DMS53 treated with DMSO at 0.1 percent for 48 hours (cell line): ENCODE results near the gene OR12D2.
"Not testable (repeated sequence)": the region's sequence is repeated elsewhere in the genome, so short reads cannot be mapped to it uniquely, and the experiment has no call there.

Source experiments
- DNase-seq: peaks from one replicate; lab custom pipeline; 2025; ENCODE audit not compliant: unreplicated experiment; lab: John Stamatoyannopoulos, UW

The OR12D2 gene

DNA sequence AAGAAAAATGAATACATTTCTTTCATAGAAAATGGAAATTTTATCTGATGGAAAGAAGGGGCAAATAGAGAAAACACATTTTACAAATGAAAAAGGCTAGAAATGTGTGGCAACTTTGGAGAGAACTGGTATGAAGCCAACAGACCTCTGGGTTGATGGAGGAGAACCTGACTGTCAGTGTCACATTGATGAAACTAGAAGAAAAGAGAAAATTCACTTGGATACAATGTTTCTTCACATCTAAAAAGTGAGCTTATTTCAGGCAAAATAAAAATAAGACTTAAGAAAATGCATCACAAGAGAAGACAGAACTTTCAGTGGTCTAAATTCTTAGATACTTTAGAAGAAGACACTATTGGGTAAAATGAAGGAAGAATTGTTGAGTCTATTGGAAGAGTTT, at the start of gene OR12D2:
OR12D2 (plus strand) TSS at position 301 of the 400 bp plus-strand sequence. CDS start 1,069 bp downstream, outside the sequence.
- DNase-seq: no peak

DNA sequence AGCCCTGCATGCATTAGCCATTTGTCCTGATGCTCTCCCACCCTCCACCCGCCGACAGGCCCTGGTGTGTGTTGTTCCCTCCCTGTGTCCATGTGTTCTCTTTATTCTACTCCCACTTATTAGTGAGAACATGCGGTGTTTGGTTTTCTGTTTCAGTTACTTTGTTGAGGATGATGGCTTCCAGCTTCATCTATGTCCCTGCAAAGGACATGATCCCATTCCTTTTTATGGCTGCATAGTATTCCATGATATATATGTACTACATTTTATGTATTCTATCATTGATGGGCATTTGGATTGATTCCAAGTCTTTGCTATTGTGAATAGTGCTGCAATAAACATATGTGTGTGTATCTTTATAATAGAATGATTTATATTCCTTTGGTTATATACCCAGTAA, 46.1 kb upstream of the OR12D2 start:
- DNase-seq: not testable (repeated sequence)

- no peak for DNase-seq
Measured at GRCh38 chr6:29354980-29355379, 40.5 kb upstream of the OR12D2 start.

GRCh38 chr6:29355603-29356002, 39.8 kb upstream of the OR12D2 start:
- no peak for DNase-seq

- DNase-seq: no peak
Measured at GRCh38 chr6:29368765-29369164, 26.7 kb upstream of the OR12D2 start, which contains the start of gene OR5V1. OR5V1 (minus strand) TSS chr6:29368865; CDS start chr6:29356195, 12,670 bp downstream.

DNA sequence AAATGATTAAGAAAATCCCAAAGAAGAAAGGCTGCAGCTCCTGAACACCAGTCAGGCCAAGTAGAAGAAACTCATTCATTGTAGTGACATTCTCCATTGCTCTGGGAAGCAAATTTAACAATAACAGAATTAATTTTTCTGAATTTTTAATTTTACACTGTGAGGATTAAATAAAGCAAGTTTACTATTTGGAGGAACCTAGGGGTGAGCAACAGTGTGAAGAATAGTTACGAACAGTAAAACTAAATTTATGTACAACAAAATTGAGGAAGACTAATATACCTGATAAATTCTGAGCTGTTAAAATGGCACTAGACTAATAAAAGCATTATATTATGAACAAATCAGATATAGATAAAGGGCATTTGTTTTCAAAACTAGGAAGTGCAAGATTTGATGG, 20.2 kb upstream of the OR12D2 start, which contains the start of gene OR12D3:
OR12D3 (minus strand) TSS at position 101 of the 400 bp plus-strand sequence; CDS start at position 97, 4 bp downstream.
- DNase-seq: no peak

DNA sequence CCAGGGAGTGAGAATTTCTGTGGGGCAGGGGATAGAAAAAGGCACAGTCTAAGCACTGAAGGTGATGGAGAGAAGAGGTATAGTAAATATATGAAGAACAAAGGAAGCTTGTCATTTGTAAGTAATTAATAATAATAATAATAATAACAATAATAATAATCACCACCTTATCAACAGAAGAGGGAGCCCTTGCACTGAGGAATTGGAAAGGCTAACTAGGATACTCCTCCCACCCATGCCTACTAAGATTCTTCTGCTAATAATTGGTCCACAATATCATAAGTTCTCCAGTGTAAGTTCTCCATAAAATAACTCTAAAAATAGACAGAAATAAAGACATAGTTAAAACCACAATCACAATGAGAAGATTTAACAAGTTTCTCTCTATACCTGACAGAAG, 19.4 kb upstream of the OR12D2 start:
- DNase-seq: no peak

DNA sequence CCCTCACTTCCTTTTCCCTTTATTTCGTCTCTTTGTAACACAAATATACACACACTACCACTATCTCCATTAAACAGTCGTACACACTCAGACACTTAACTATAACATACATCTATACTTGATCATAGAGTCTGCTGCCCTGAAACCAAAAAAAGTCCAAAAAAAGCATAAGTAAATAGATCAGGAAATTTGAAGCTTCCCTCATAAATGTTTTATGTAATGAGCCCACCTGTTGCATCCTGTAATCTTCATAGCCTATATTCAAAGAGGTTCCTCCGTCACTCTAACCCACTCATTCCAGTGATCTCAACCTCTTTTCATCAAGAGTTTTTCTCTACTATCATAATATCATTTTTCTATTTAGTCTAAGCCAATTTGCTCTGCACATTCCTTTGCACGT, 6.9 kb upstream of the OR12D2 start:
- DNase-seq: no peak

GRCh38 chr6:29399525-29399924, 4.1 kb downstream of the OR12D2 start:
- no peak for DNase-seq

GRCh38 chr6:29403801-29404200, 8.4 kb downstream of the OR12D2 start:
- no peak for DNase-seq

GRCh38 chr6:29414588-29414987, 19.2 kb downstream of the OR12D2 start, which contains the start of gene OR12D1:
OR12D1 (plus strand) TSS chr6:29414928.
- DNase-seq: peak; percentile 4

- no peak for DNase-seq
Measured at GRCh38 chr6:29419516-29419915, 24.1 kb downstream of the OR12D2 start.

DNA sequence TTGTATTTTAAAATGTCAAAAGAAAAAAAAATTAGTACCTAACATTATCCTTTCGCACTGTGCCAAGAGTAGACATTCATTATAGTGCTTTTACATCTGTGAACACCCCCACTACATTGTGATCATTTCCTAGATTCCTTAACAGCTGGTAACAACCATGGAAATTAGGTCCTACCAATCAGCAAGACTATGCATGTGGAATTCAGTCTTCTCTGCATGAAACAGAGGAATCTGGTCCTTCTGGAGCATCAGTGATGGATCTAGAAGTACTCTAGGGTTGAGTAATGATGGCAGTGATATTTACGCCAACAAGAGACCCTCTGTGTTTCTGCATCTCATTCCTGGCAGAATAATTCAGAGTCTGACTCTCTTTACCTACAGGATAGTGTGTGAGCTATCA, 28.7 kb downstream of the OR12D2 start:
- DNase-seq: no peak

DNA sequence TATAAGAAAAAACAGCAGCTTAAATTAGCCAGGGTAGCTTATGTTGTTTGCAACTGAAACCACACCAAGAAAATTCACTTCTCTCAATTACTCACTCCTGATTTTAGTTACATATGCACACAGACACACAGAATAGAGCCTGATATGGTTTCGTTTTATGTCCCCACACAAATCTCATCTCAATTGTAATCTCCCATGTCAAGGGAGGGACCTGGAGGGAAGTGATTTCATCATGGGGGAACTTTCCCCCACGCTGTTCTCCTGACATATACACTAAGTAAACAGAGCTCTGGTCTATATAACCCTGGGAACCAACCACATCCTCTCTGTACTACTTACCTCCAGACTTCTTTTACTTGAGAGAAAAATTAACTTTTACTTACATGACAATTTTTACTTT, 29.1 kb downstream of the OR12D2 start:
- DNase-seq: no peak

GRCh38 chr6:29425075-29425474, 29.6 kb downstream of the OR12D2 start:
- no peak for DNase-seq

GRCh38 chr6:29426654-29427053, 31.2 kb downstream of the OR12D2 start:
- DNase-seq: no peak

- DNase-seq: not testable (repeated sequence)
Measured at GRCh38 chr6:29436730-29437129, 41.3 kb downstream of the OR12D2 start.

DNA sequence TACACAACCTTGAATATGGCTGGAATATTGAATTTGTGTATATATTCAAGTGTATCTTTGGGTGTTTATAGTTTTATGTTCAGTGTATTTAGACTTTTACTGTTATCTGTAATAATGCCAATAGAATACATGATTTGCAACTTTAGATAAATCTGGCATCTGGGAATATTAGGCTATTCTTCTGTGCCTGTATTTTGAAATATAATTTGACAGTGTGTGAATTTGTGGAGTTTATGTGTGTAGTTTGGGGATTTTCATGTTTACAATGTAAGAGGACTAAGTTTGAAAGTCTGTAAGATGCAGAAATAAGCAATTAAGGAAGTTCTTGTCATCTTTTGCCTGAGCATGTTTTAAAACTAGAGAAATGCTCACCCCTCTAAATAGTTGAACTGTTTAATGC, 43.6 kb downstream of the OR12D2 start, which contains the start of gene OR10C1:
OR10C1 (plus strand) TSS at position 301 of the 400 bp plus-strand sequence. CDS start 710 bp downstream, outside the sequence.
- no peak for DNase-seq

- DNase-seq: no peak
Measured at GRCh38 chr6:29442719-29443118, 47.3 kb downstream of the OR12D2 start.

GRCh38 chr6:29444031-29444430, 48.6 kb downstream of the OR12D2 start:
- DNase-seq: not testable (repeated sequence)
